ENCODE data around the gene TSR1.
A peak's percentile ranks its signal among the peaks of the same experiment; 100 is the strongest.
"Not testable (repeated sequence)": the region's sequence is repeated elsewhere in the genome, so short reads cannot be mapped to it uniquely, and the experiment has no call there.

Gene TSR1

GRCh38 chr17:2336852-2337543 lies 741 bp upstream of the TSR1 start, which contains the start of gene SGSM2:
TSS of gene SGSM2 (plus strand) at chr17:2337501. CDS start at chr17:2337689, 188 bp downstream.
- peak; percentile 55 for DNase-seq (ENCODE audit: low read depth)

GRCh38 chr17:2335726-2336214 lies 487 bp downstream of the TSR1 start:
- DNase-seq (ENCODE audit: low read depth) = no peak

GRCh38 chr17:2331303-2331702 lies 5.0 kb downstream of the TSR1 start:
- DNase-seq (ENCODE audit: low read depth) = no peak

- DNase-seq (ENCODE audit: low read depth) = no peak
Measured at GRCh38 chr17:2323629-2324314, 12.5 kb downstream of the TSR1 start.

GRCh38 chr17:2321399-2321798 lies 14.9 kb downstream of the TSR1 start:
- DNase-seq (ENCODE audit: low read depth) = no peak

GRCh38 chr17:2319051-2319450 lies 17.2 kb downstream of the TSR1 start:
- no peak for DNase-seq (ENCODE audit: low read depth)

- no peak for DNase-seq (ENCODE audit: low read depth)
Measured at GRCh38 chr17:2317796-2318195, 18.5 kb downstream of the TSR1 start.

- not testable (repeated sequence) for DNase-seq (ENCODE audit: low read depth)
Measured at GRCh38 chr17:2316916-2317205, 19.4 kb downstream of the TSR1 start.

GRCh38 chr17:2312736-2313135 lies 23.5 kb downstream of the TSR1 start:
- no peak for DNase-seq (ENCODE audit: low read depth)

GRCh38 chr17:2309338-2310154 lies 26.7 kb downstream of the TSR1 start:
- DNase-seq (ENCODE audit: low read depth) = no peak

- DNase-seq (ENCODE audit: low read depth) = no peak
Measured at GRCh38 chr17:2304931-2305330, 31.3 kb downstream of the TSR1 start.

GRCh38 chr17:2303204-2304188 lies 32.8 kb downstream of the TSR1 start, which contains the start of the genes SMG6 and SRR:
TSS of gene SMG6 (minus strand) at chr17:2303785. CDS start at chr17:2303720, 65 bp downstream.
TSS of gene SRR (plus strand) at chr17:2303950. CDS start at chr17:2315561, 11,611 bp downstream.
- DNase-seq (ENCODE audit: low read depth) = peak; percentile 92

- DNase-seq (ENCODE audit: low read depth) = no peak
Measured at GRCh38 chr17:2302778-2303203, 33.5 kb downstream of the TSR1 start.

GRCh38 chr17:2299756-2300155 lies 36.5 kb downstream of the TSR1 start:
- DNase-seq (ENCODE audit: low read depth) = no peak

GRCh38 chr17:2299136-2299535 lies 37.1 kb downstream of the TSR1 start:
- no peak for DNase-seq (ENCODE audit: low read depth)

GRCh38 chr17:2297023-2297422 lies 39.2 kb downstream of the TSR1 start:
- DNase-seq (ENCODE audit: low read depth) = no peak

- DNase-seq (ENCODE audit: low read depth) = no peak
Measured at GRCh38 chr17:2295575-2295974, 40.7 kb downstream of the TSR1 start.

- DNase-seq (ENCODE audit: low read depth) = no peak
Measured at GRCh38 chr17:2292100-2292499, 44.2 kb downstream of the TSR1 start.

- DNase-seq (ENCODE audit: low read depth) = no peak
Measured at GRCh38 chr17:2289878-2290478, 46.3 kb downstream of the TSR1 start.

GRCh38 chr17:2283302-2283701 lies 53.0 kb downstream of the TSR1 start:
- no peak for DNase-seq (ENCODE audit: low read depth)

- no peak for DNase-seq (ENCODE audit: low read depth)
Measured at GRCh38 chr17:2282297-2282873, 53.9 kb downstream of the TSR1 start.

All from stimulated activated CD8-positive, alpha-beta memory T cell treated with anti-CD3 and anti-CD28 coated beads, Interleukin-12 subunit alpha, Interleukin-12 subunit beta, amount 100 ng/mL, for 4 hours (primary cell).